Ovary (tissue), 9 donors: Measurements from ENCODE around the gene HOMER2. TPM values are rescaled to one million over a fixed set of nuclear protein-coding genes. Genes with fewer than 3 reads are reported as not detected.

ENCODE experiments used
- DNase-seq, 5 donors: peaks; one replicate each; pipeline ENCODE4 v3.0.0-alpha.2; 2019 to 2020
- H3K27ac ChIP-seq, 2 donors: fragments of 200-600 bp; one replicate each; pipeline versions ENCODE4 v1.5.1 to v1.8.0; 2019 to 2022
- H3K27me3 ChIP-seq: fragments of 200-600 bp; one replicate; pipeline ENCODE4 v1.8.0; 2022
- H3K36me3 ChIP-seq: fragments of 200-600 bp; sonication (generic); one replicate; pipeline ENCODE4 v1.5.1; 2019
- H3K4me1 ChIP-seq: one replicate; pipeline ENCODE4 v1.8.1; 2013; ENCODE audit warnings: mild to moderate bottlenecking, moderate library complexity; ENCODE audit not compliant: insufficient read depth
- H3K4me3 ChIP-seq: fragments of 200-600 bp; sonication (generic); one replicate; pipeline ENCODE4 v1.5.1; 2017
- H3K9me3 ChIP-seq, 2 donors: fragments of 200-600 bp in 1 of 2; sonication (generic) in 1 of 2; one replicate each; pipeline versions ENCODE4 v1.5.1 to v1.8.1; 2013 to 2019; ENCODE audit warnings: mild to moderate bottlenecking in 1 of 2, moderate library complexity in 1 of 2
- CTCF ChIP-seq, 3 donors: fragments of 450-650 bp in 2 of 3; fragments of 200-600 bp in 1 of 3; IDR thresholded peaks; one replicate each; pipeline versions ENCODE4 v1.5.1 to v1.8.0; 2016 to 2022; ENCODE audit warnings: antibody characterized with exemption in 3 of 3, mild to moderate bottlenecking in 1 of 3
- EP300 ChIP-seq: sonication (generic); formaldehyde crosslinking; IDR thresholded peaks from one replicate; pipeline ENCODE4 v1.6.1; 2017; ENCODE audit warnings: antibody characterized with exemption
- POLR2A ChIP-seq: fragments of 450-650 bp; IDR thresholded peaks from one replicate; pipeline ENCODE4 v1.6.1; 2017; ENCODE audit warnings: antibody characterized with exemption, mild to moderate bottlenecking, moderate library complexity
- WGBS, 3 donors: extraction: QIAGEN DNeasy Blood & Tissue Kit in 1 of 3; methylation state at CpG; one replicate each; pipeline versions ENCODE4 v1.1.5 to v1.1.7; 2013 to 2017; 5-methylcytosine and 5-hydroxymethylcytosine counted together
- intact Hi-C, 4 donors: fragments of 100-400 bp; cut with DNase I; formaldehyde crosslinking; loops; one replicate each; pipeline versions ENCODE4 v1.11.0 to v1.15.1; 2022 to 2023
- polyA plus RNA-seq, 2 donors: library from polyadenylated mRNA; stranded (reverse); fragments of 200-250 nt in 1 of 2; fragments of 350-450 nt in 1 of 2; fragmentation: Illumina TruSeq in 1 of 2; extraction: RNeasy Lipid Tissue Mini Kit (QIAGEN cat#74804) in 1 of 2; gene quantifications; one replicate each; pipeline ENCODE4 v1.2.3, GENCODE V29; 2013 to 2014
- total RNA-seq, 7 donors: library from RNA; depleted of rRNA in 2 of 7; stranded (reverse); fragments of >200 nt in 2 of 7; fragmentation: NEBNext Ultra II Directional in 3 of 7; extraction: Animal tissue kit (Norgen Biotek cat#: 25700) in 3 of 7; gene quantifications; one replicate each; pipeline versions ENCODE4 v1.1.0 to v1.2.4, GENCODE V29; 2016 to 2023
- donor health status: DM: no; HTN: no; CAD: no; lungs with moderate emphysema.
- donor health status: DM: no; HTN: no; CAD: no.
- donor health status: Bipolar disorder and iron deficiency.
- donor health status: DM: yes; HTN: yes; CAD: no.
- donor health status: DM: no; HTN: no; CAD: no.
- donor health status: DM: yes; HTN: yes; CAD: no.

HOMER2 gene
- total and polyA plus RNA-seq, 9 donors = 3.0 to 60.8 (median 11.0) TPM

GRCh38 chr15:82832601-82833361 lies 119.7 kb downstream of the HOMER2 start:
- H3K27me3 ChIP-seq = no peaks in the 10 kb centered on the region
- no peaks in the 10 kb centered on the region for H3K4me1 ChIP-seq
- DNase-seq = no peak
- no peak overlapping the region for H3K4me3 ChIP-seq
- H3K27ac ChIP-seq = no peak overlapping the region
- TF ChIP-seq CTCF (IDR thresholded peaks at IDR 0.05) (no peak), POLR2A (no peak), EP300 (no peak)
- H3K36me3 ChIP-seq = no peaks in the 10 kb centered on the region
- no peaks in the 10 kb centered on the region for H3K9me3 ChIP-seq
- 65 to 74% (median 74%) methylated on average over 13 of the region's 13 CpGs for WGBS, 3 donors
- intact Hi-C loops = no loop called here

- no peaks in the 10 kb centered on the region for H3K27me3 ChIP-seq
- H3K36me3 ChIP-seq = no peaks in the 10 kb centered on the region
- H3K27ac ChIP-seq = no peak overlapping the region
- H3K9me3 ChIP-seq = no peaks in the 10 kb centered on the region
- TF ChIP-seq POLR2A = no peak
- no peak for TF ChIP-seq CTCF (IDR thresholded peaks at IDR 0.05)
- no peak for TF ChIP-seq EP300
- 95 to 96% (median 96%) methylated on average over 5 of the region's 5 CpGs for WGBS, 3 donors
- no peak for DNase-seq
- intact Hi-C loops = no loop called here
- no peaks in the 10 kb centered on the region for H3K4me1 ChIP-seq
- H3K4me3 ChIP-seq = no peak overlapping the region
Measured at GRCh38 chr15:82831894-82832600, 120.5 kb downstream of the HOMER2 start.

GRCh38 chr15:82830427-82831173 lies 121.9 kb downstream of the HOMER2 start:
- Histone ChIP-seq H3K36me3 (no peaks in the 10 kb centered on the region), H3K27ac (no peak overlapping the region), H3K4me3 (no peak overlapping the region), H3K4me1 (no peaks in the 10 kb centered on the region), H3K9me3 (no peaks in the 10 kb centered on the region), H3K27me3 (no peaks in the 10 kb centered on the region)
- intact Hi-C loops = no loop called here
- no peak for DNase-seq
- TF ChIP-seq POLR2A = no peak
- WGBS, 3 donors = 85 to 89% (median 88%) methylated on average over 18 of the region's 18 CpGs

GRCh38 chr15:82829234-82829633 lies 123.3 kb downstream of the HOMER2 start:
- no peak for TF ChIP-seq POLR2A
- no peak for TF ChIP-seq CTCF (IDR thresholded peaks at IDR 0.05)
- no peak for TF ChIP-seq EP300
- WGBS, 3 donors = 76 to 89% (median 77%) methylated on average over 4 of the region's 4 CpGs
- DNase-seq = no peak
- H3K4me1 ChIP-seq = no peaks in the 10 kb centered on the region
- intact Hi-C loops = no loop called here
- no peak overlapping the region for H3K27ac ChIP-seq
- H3K4me3 ChIP-seq = no peak overlapping the region
- no peaks in the 10 kb centered on the region for H3K36me3 ChIP-seq
- H3K27me3 ChIP-seq = no peaks in the 10 kb centered on the region
- H3K9me3 ChIP-seq = no peaks in the 10 kb centered on the region
